Adipocyte (in vitro differentiated cells): Measurements from ENCODE around the gene CTXN3.
A peak's percentile ranks its signal among the peaks of the same experiment; 100 is the strongest.

Experiments used
- DNase-seq: peaks from one replicate; pipeline ENCODE4 v3.0.0-alpha.2; 2015; ENCODE audit warnings: low read depth
- H3K27me3 ChIP-seq: replicated peaks from 2 replicates; pipeline ENCODE4 v1.7.0; 2013; ENCODE audit warnings: mild to moderate bottlenecking, low read length, moderate library complexity; ENCODE audit not compliant: control insufficient read depth, insufficient read depth
- H3K36me3 ChIP-seq: 2 replicates; pipeline ENCODE4 v1.7.0; 2013; ENCODE audit warnings: low read length, mild to moderate bottlenecking, moderate library complexity; ENCODE audit not compliant: control insufficient read depth, insufficient read depth, severe bottlenecking
- H3K4me1 ChIP-seq: 2 replicates; pipeline ENCODE4 v1.7.0; 2013; ENCODE audit warnings: mild to moderate bottlenecking, low read length, moderate library complexity; ENCODE audit not compliant: control insufficient read depth, insufficient read depth
- H3K4me3 ChIP-seq: 2 replicates; pipeline ENCODE4 v1.7.0; 2013; ENCODE audit warnings: mild to moderate bottlenecking, low read length, moderate library complexity
- H3K9ac ChIP-seq: 2 replicates; pipeline ENCODE4 v1.7.0; 2013; ENCODE audit warnings: mild to moderate bottlenecking, low read length, moderate library complexity
- H3K9me3 ChIP-seq: 2 replicates; pipeline ENCODE4 v1.7.0; 2013; ENCODE audit warnings: mild to moderate bottlenecking, low read length, moderate library complexity; ENCODE audit not compliant: control insufficient read depth

Gene CTXN3

GRCh38 chr5:127649018-127649439, at the start of gene CTXN3:
CTXN3 (plus strand) TSS chr5:127649082; CDS start chr5:127657522, 8,440 bp downstream.
- Histone ChIP-seq H3K9ac (no peak within 1 kb of the TSS), H3K4me3 (no peak within 1 kb of the TSS), H3K36me3 (no peaks in the 10 kb centered on the region), H3K27me3 (no peaks in the 10 kb centered on the region), H3K9me3 (no peaks in the 10 kb centered on the region), H3K4me1 (peaks cover 16% of the 10 kb centered on the region)
- no peak for DNase-seq

GRCh38 chr5:127599320-127599719, 49.6 kb upstream of the CTXN3 start:
- Histone ChIP-seq H3K27me3 (peaks cover 11% of the 10 kb centered on the region), H3K4me3 (no peak overlapping the region), H3K36me3 (no peaks in the 10 kb centered on the region), H3K9me3 (no peaks in the 10 kb centered on the region), H3K9ac (no peak overlapping the region), H3K4me1 (no peaks in the 10 kb centered on the region)
- no peak for DNase-seq

DNA sequence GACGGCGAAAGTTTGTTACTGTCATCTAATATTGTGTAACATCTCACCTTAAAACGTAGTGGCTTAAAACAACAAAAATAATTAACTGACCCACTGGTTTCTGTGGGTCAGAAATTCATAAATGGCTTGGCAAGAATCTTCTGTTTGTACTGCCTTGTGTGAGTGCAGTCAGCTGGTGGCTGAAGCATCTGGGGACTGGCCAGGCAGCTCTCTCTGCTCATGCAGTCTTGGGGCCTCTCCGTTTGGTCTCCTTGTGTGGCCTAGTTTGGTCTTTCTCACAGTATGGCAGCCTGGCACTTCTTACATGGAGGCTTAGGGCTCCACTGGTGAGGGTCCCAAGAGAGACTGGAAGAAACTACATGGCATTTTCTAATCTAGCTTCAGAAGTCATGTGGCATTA, 49.0 kb upstream of the CTXN3 start:
- H3K4me3 ChIP-seq: no peak overlapping the region
- DNase-seq: no peak
- no peak overlapping the region for H3K9ac ChIP-seq
- H3K36me3 ChIP-seq: no peaks in the 10 kb centered on the region
- H3K4me1 ChIP-seq: no peaks in the 10 kb centered on the region
- no peaks in the 10 kb centered on the region for H3K9me3 ChIP-seq
- H3K27me3 ChIP-seq: peaks cover 11% of the 10 kb centered on the region

GRCh38 chr5:127601111-127601510, 47.8 kb upstream of the CTXN3 start:
- Histone ChIP-seq H3K9ac (no peak overlapping the region), H3K27me3 (peaks cover 9% of the 10 kb centered on the region), H3K4me1 (no peaks in the 10 kb centered on the region), H3K9me3 (no peaks in the 10 kb centered on the region), H3K4me3 (no peak overlapping the region), H3K36me3 (no peaks in the 10 kb centered on the region)
- no peak for DNase-seq

DNA sequence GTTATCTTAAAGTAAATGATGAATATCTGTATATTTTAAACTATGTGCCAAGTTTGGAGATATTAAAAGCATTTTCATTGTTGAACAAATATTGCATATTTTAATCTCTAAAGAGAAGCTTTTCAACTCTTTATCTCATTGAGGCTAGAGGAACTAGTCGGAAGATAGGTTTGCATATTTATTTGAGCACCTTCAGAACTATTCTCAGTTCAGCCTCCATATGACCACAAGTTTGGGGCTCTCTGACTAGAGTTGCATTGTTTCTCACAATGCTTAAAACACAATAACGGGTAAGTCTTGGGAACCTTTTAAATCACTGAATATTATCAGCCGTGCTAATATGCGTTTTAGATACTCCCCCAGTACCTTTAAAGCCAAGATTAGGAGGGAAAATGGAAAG, 47.3 kb upstream of the CTXN3 start:
- Histone ChIP-seq H3K4me3 (no peak overlapping the region), H3K27me3 (peaks cover 7% of the 10 kb centered on the region), H3K9ac (no peak overlapping the region), H3K36me3 (no peaks in the 10 kb centered on the region), H3K4me1 (no peaks in the 10 kb centered on the region), H3K9me3 (no peaks in the 10 kb centered on the region)
- DNase-seq: no peak

- Histone ChIP-seq H3K9me3 (no peaks in the 10 kb centered on the region), H3K9ac (no peak overlapping the region), H3K36me3 (no peaks in the 10 kb centered on the region), H3K27me3 (peaks cover 7% of the 10 kb centered on the region), H3K4me1 (no peaks in the 10 kb centered on the region), H3K4me3 (no peak overlapping the region)
- no peak for DNase-seq
Measured at GRCh38 chr5:127602481-127602880, 46.4 kb upstream of the CTXN3 start.

- no peak overlapping the region for H3K4me3 ChIP-seq
- H3K9me3 ChIP-seq: no peaks in the 10 kb centered on the region
- no peak for DNase-seq
- no peak overlapping the region for H3K9ac ChIP-seq
- peaks cover 7% of the 10 kb centered on the region for H3K27me3 ChIP-seq
- no peaks in the 10 kb centered on the region for H3K36me3 ChIP-seq
- no peaks in the 10 kb centered on the region for H3K4me1 ChIP-seq
Measured at GRCh38 chr5:127602896-127603844, 45.7 kb upstream of the CTXN3 start.

GRCh38 chr5:127608077-127608660, 40.7 kb upstream of the CTXN3 start:
- Histone ChIP-seq H3K9ac (no peak overlapping the region), H3K27me3 (no peaks in the 10 kb centered on the region), H3K4me3 (no peak overlapping the region), H3K36me3 (no peaks in the 10 kb centered on the region), H3K9me3 (no peaks in the 10 kb centered on the region), H3K4me1 (no peaks in the 10 kb centered on the region)
- no peak for DNase-seq

DNA sequence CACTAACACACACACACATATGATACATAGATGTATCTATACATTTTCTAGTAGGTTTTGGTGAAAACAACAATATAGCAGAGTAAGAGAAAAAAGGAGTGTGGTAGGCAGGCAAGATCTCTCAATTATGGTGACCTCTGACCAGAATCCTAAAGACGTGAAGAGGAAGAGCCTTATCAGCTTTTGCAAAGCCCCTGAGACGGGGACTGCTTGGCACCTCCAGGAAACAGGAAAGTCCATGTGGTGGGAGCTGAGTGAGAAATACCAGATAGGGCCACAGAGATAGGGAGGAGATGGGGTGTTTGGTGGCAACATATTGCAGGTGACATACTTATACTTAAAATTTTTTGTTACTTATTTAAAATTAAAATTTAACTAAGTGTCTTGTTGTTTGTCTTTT, 39.9 kb upstream of the CTXN3 start:
- no peak for DNase-seq
- no peak overlapping the region for H3K9ac ChIP-seq
- no peak overlapping the region for H3K4me3 ChIP-seq
- H3K4me1 ChIP-seq: no peaks in the 10 kb centered on the region
- no peaks in the 10 kb centered on the region for H3K27me3 ChIP-seq
- no peaks in the 10 kb centered on the region for H3K36me3 ChIP-seq
- H3K9me3 ChIP-seq: no peaks in the 10 kb centered on the region

DNA sequence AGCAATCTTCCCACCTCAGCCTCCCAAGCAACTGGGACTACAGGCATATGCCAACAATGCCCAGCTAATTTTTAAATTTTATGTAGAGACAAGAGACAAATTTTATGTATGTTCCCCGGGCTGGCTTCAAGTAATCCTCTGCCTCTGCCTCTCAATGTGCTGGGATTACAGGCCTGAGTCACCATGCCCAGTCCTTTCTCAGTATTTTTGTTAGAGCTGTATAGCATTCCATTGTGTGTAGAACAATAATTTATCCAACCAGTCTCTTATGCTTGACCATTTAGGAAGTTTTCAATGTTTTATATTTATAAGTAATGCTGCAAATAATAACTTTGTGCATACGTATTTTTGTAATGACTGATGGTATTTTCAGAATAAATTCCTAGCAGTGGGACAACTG, 38.9 kb upstream of the CTXN3 start:
- no peaks in the 10 kb centered on the region for H3K36me3 ChIP-seq
- no peak overlapping the region for H3K4me3 ChIP-seq
- H3K27me3 ChIP-seq: no peaks in the 10 kb centered on the region
- H3K9ac ChIP-seq: no peak overlapping the region
- H3K9me3 ChIP-seq: no peaks in the 10 kb centered on the region
- DNase-seq: peak; percentile 19
- no peaks in the 10 kb centered on the region for H3K4me1 ChIP-seq

- H3K27me3 ChIP-seq: no peaks in the 10 kb centered on the region
- H3K4me1 ChIP-seq: peaks cover 9% of the 10 kb centered on the region
- no peaks in the 10 kb centered on the region for H3K36me3 ChIP-seq
- no peaks in the 10 kb centered on the region for H3K9me3 ChIP-seq
- DNase-seq: no peak
- no peak overlapping the region for H3K9ac ChIP-seq
- no peak overlapping the region for H3K4me3 ChIP-seq
Measured at GRCh38 chr5:127612441-127613141, 36.3 kb upstream of the CTXN3 start.
